ENCODE data around the gene ASCL4. TPM values are rescaled to one million over a fixed set of nuclear protein-coding genes. Genes with fewer than 3 reads are reported as not detected.

ASCL4 gene
- polyA plus RNA-seq, 2 of the 4 experiments (the other 2 are of a cell fraction) = not detected

- no peak; the same call in 1 of the 2 replicates for TF ChIP-seq MAX (IDR thresholded peaks at IDR 0.05)
- TF ChIP-seq NPAS2 (CRISPR knock-in tag; IDR thresholded peaks at IDR 0.05; ENCODE audit: borderline replicate concordance) = no peak
- no peak for TF ChIP-seq KDM5A (IDR thresholded peaks at IDR 0.05)
- no peak for TF ChIP-seq HEYL (CRISPR knock-in tag; IDR thresholded peaks at IDR 0.05)
These were observed 13.0 kb upstream of the ASCL4 start (continued) for GRCh38 chr12:107761502-107761904.

DNA sequence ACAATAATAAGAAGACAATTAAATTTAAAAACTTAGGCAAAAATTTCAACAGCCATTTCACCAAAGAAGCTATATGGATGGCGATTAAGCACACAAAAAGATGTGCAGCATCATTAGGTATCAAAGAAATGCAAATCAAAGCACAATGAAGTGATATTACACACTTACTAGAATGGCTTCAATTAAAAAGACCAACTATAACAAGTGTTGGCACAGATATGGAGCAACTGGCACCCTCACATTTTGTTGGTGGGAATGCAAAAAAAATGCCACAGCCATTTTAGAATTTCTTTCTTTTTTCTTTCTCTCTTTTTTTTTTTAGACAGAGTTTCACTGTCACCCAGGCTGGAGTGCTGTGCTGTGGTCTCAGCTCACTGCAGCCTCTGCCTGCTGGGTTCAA is 11.6 kb upstream of the ASCL4 start:
- TF ChIP-seq RARB (CRISPR knock-in tag; IDR thresholded peaks at IDR 0.05) (no peak), HEYL (CRISPR knock-in tag; IDR thresholded peaks at IDR 0.05) (no peak)
- no peak for ATAC-seq
- CTCF ChIA-PET = interaction anchor here (0.5 kb wide), 1 partner anchor 52 kb away, joined by 4 read pairs; no protein-coding TSS in a partner anchor
- 65% methylated on average over 1 of the region's 1 CpG for WGBS (ENCODE audit: missing lambda C conversion rate)
- Histone ChIP-seq H3K4me3 (no peak overlapping the region), H3K27ac (no peak overlapping the region), H3K4me2 (no peak overlapping the region), H3K9me3 (no peaks in the 10 kb centered on the region), H3K4me1 (peaks cover 14% of the 10 kb centered on the region)
- POLR2A ChIA-PET = no interaction called here
- DNase-seq (ENCODE audit: low read depth in 1 of 2, low spot score in 1 of 2) = no peak
- FAIRE-seq = no peak

DNA sequence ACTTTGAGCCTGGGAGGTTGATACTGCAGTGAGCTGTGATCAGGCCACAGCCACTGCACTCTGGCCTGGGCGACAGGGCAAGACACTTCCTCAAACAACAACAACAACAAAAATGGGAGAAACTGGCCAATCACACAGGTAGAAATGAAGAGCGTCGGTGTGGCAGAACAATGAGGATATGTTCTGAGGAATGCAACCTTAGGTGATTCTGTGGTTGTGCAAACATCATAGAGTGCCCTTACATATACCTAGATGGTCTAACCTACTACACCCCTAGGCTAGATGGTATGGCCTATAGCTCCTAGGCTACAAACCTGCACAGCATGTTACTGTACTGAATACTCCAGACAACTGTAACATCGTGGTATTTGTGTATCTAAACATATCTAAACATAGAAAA is 9.9 kb upstream of the ASCL4 start:
- H3K4me2 ChIP-seq = no peak overlapping the region
- H3K4me1 ChIP-seq = peaks cover 1% of the 10 kb centered on the region; the same call in 2 of the 3 replicates
- no peak overlapping the region for H3K27ac ChIP-seq
- no peak overlapping the region for H3K4me3 ChIP-seq
- no peak for ATAC-seq
- no peaks in the 10 kb centered on the region for H3K9me3 ChIP-seq
- no peak for FAIRE-seq
- ChIA-PET POLR2A (no interaction called here), CTCF (no interaction called here)
- WGBS (ENCODE audit: missing lambda C conversion rate) = 52% methylated on average over 4 of the region's 4 CpGs
- TF ChIP-seq USF2 (IDR thresholded peaks at IDR 0.05) = no peak
- no peak for TF ChIP-seq POLR2AphosphoS2 (conservative IDR thresholded peaks at IDR 0.05; ENCODE audit: low read length)
- TF ChIP-seq PHF8 (IDR thresholded peaks at IDR 0.05; ENCODE audit: borderline replicate concordance, low read depth) = no peak
- TF ChIP-seq MAFK (IDR thresholded peaks at IDR 0.05; ENCODE audit: partially characterized antibody) = no peak
- TF ChIP-seq ZNF302 (CRISPR knock-in tag; IDR thresholded peaks at IDR 0.05) = no peak
- no peak for TF ChIP-seq KDM1A (IDR thresholded peaks at IDR 0.05; ENCODE audit: low read depth)
- no peak for TF ChIP-seq RCOR1 (IDR thresholded peaks at IDR 0.05; ENCODE audit: low read depth, low read length)
- TF ChIP-seq HDAC2 (IDR thresholded peaks at IDR 0.05) = no peak
- no peak for TF ChIP-seq EHMT2 (IDR thresholded peaks at IDR 0.05; ENCODE audit: low read depth)
- TF ChIP-seq MAZ (IDR thresholded peaks at IDR 0.05; ENCODE audit: borderline replicate concordance, low read depth, low read length) = no peak
- TF ChIP-seq NR3C1 (IDR thresholded peaks at IDR 0.05) = no peak
- no peak for TF ChIP-seq NFE2L2 (conservative IDR thresholded peaks at IDR 0.05; ENCODE audit: low read length)
- no peak for TF ChIP-seq TFCP2L1 (CRISPR knock-in tag; IDR thresholded peaks at IDR 0.05)
- no peak for TF ChIP-seq JUNB (IDR thresholded peaks at IDR 0.05)
- no peak for TF ChIP-seq ZSCAN20 (CRISPR knock-in tag; IDR thresholded peaks at IDR 0.05)
- no peak for DNase-seq (ENCODE audit: low read depth in 1 of 2, low spot score in 1 of 2)

DNA sequence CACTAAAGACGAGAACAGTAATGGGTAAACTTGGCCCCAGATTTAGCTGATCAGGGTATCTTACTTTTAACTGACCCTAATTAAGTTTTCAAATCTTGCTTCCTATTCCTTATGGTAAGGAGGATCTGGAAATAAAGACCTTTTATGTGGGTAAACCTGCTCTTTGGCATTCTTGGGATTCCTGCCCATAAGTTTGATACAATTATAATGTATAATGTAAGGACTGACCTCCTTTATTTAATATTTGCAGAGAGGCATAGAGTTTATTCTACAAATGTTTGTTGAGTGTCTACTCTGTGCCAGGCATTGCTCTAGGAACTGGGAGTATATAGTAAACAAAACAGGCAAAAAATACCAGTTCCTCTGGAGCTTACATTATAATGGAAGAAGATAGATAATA is 9.2 kb upstream of the ASCL4 start:
- FAIRE-seq (no peak), DNase-seq (ENCODE audit: low read depth in 1 of 2, low spot score in 1 of 2) (no peak), ATAC-seq (no peak)
- H3K4me3 ChIP-seq = no peak overlapping the region
- ChIA-PET CTCF (interaction anchor here (1.0 kb wide), 1 partner anchor 56 kb away, joined by 3 read pairs; no protein-coding TSS in a partner anchor), POLR2A (no interaction called here)
- no peak overlapping the region for H3K4me2 ChIP-seq
- H3K9me3 ChIP-seq = no peaks in the 10 kb centered on the region
- H3K27ac ChIP-seq = no peak overlapping the region
- WGBS (ENCODE audit: missing lambda C conversion rate) = 25% methylated on average over 1 of the region's 1 CpG
- no peaks in the 10 kb centered on the region for H3K4me1 ChIP-seq
- TF ChIP-seq USF2 (IDR thresholded peaks at IDR 0.05) (no peak), KDM5A (IDR thresholded peaks at IDR 0.05) (no peak), MYC (IDR thresholded peaks at IDR 0.05; ENCODE audit: borderline replicate concordance, low read length) (no peak), RARB (CRISPR knock-in tag; IDR thresholded peaks at IDR 0.05) (no peak), MAZ (IDR thresholded peaks at IDR 0.05; ENCODE audit: borderline replicate concordance, low read depth, low read length) (no peak), NPAS2 (CRISPR knock-in tag; IDR thresholded peaks at IDR 0.05; ENCODE audit: borderline replicate concordance) (no peak), RCOR1 (IDR thresholded peaks at IDR 0.05; ENCODE audit: low read depth, low read length) (no peak), FOSL2 (IDR thresholded peaks at IDR 0.05) (no peak), FOSL2 (CRISPR knock-in tag; IDR thresholded peaks at IDR 0.05) (no peak), E2F6 (IDR thresholded peaks at IDR 0.05; ENCODE audit: borderline replicate concordance, low read depth) (no peak), NFE2L2 (conservative IDR thresholded peaks at IDR 0.05; ENCODE audit: low read length) (no peak), MAFK (IDR thresholded peaks at IDR 0.05; ENCODE audit: partially characterized antibody) (no peak), CHD4 (IDR thresholded peaks at IDR 0.05; ENCODE audit: borderline replicate concordance) (no peak), EHMT2 (IDR thresholded peaks at IDR 0.05; ENCODE audit: low read depth) (no peak), BCL3 (IDR thresholded peaks at IDR 0.05) (no peak), CHD2 (IDR thresholded peaks at IDR 0.05; ENCODE audit: low read length, partially characterized antibody) (no peak), PHF8 (IDR thresholded peaks at IDR 0.05; ENCODE audit: borderline replicate concordance, low read depth) (no peak), TFCP2L1 (CRISPR knock-in tag; IDR thresholded peaks at IDR 0.05) (no peak)
- TF ChIP-seq, protein P1, sequence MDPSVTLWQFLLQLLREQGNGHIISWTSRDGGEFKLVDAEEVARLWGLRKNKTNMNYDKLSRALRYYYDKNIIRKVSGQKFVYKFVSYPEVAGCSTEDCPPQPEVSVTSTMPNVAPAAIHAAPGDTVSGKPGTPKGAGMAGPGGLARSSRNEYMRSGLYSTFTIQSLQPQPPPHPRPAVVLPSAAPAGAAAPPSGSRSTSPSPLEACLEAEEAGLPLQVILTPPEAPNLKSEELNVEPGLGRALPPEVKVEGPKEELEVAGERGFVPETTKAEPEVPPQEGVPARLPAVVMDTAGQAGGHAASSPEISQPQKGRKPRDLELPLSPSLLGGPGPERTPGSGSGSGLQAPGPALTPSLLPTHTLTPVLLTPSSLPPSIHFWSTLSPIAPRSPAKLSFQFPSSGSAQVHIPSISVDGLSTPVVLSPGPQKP (IDR thresholded peaks at IDR 0.05; ENCODE audit: low read depth, low read length) = no peak
